GM04503 (cell line): ENCODE data around the gene OBP2A.
"Not testable (repeated sequence)": the region's sequence is repeated elsewhere in the genome, so short reads cannot be mapped to it uniquely, and the experiment has no call there.

Experiments used
- DNase-seq: peaks from one replicate; pipeline ENCODE4 v3.0.0-alpha.2; 2012; ENCODE audit warnings: low read depth

Gene OBP2A

DNA sequence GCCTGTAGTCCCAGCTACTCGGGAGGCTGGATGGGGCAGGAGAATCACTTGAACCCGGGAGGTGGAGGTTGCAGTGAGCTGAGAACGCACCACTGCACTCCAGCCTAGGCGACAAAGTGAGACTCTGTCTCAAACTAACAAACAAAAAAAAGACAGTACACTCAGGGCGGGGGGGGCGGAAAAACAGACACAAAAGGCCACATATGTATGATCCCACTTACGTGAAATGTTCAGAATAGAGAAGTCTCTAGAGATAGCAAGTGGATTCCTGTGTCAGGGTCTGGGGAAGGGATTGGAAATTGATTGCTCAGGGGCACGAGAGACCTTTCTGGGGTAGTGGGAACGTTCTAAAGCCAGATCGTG is 33.7 kb upstream of the OBP2A start:
- no peak for DNase-seq

DNA sequence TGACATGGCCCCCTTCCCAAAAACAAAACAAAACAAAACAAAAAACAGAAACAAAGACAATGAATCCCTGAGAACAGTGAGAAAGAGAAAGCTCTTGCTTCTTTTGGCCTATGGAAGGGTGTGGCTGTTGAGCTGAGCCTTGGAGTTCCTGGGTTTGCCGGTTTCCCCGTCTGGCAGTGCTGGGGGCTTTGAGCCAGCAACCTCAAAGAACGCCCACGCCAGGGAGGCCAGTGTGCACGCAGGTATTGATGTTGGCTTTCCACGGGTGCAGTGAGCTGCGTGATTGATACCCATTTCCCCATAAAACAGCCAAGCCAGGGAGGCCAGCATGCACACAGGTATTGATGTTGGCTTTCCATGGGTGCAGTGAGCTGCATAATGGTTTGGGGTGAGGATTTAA is 33.0 kb upstream of the OBP2A start:
- no peak for DNase-seq

DNA sequence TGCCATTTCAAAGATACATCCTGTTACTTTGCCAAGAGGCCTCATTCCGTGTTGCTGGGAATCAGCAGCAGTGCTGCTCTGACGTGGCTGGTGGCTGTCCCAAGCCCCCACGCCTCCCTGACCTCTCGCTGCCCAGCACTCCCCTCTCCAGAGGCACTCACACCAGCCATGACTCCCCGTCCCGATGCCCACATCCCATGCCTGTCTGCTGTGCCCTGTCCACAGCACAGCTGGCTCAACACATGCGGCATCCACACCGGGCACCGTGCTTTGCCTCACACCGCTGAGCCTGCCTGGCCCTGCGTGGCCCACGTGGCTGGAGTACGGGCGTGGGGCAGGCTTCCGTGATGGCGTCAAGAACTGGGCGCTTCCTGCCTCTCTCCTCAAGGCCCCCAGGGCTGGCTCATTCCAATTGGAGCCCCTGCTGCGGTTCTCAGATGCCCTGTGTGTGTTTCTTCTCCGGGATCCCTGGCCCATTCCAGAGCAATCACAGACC is 32.5 kb upstream of the OBP2A start:
- no peak for DNase-seq

DNA sequence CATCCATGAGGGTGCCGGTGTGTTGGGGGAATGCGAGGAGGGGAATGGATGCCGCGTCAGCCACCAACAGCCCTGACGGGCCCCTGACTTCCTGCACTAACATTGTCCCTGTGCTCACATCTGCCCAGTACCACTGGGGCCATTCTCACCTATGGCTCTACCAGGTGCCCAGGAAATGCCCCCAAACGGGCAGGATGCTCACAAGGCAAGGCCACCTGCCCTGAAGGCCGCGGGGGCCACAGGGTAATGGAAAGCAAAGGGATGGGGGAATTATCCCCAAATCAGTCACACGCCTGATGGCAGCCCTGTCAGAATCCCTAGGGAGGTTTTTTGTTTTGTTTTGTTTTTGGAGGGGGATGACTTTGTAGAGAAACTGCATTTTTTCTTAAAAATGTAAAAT is 32.0 kb upstream of the OBP2A start:
- DNase-seq, result not testable (repeated sequence)

DNA sequence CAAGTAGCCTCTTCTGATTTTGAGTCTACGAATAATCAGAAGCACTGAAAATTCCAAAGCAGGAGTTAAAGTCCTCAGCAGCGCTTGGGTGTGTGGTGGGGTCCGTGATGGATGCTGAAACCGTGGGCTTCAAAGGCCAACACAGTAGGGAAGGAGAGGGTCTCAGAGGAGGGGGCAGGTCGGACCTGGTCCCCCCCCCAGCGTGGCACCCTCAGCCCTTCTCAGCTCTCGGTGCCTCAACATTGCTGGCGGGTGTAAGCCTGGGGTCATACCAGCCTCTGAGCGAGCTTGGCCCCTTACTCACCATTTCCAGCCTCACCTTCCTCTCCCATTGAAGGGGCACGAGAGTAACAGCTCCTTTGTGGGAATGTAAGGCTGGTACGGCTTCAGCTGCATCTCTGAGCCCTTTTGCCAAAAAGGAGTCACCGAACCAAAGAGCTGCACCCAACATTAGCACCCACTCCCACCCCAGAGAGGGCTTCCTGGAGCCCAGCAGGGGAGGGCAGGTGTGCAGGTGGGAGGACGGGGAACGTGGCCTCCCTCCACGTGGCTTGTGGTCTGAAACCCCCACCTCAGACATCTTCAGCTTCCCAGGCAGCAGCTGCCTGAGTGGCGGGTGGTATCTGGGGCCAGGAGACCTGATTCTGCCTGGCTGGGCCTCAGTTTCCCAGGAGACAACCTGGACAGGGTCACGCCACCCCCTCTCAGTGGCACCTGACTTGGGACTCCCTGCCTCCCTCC is 31.4 kb upstream of the OBP2A start:
- no peak for DNase-seq

DNA sequence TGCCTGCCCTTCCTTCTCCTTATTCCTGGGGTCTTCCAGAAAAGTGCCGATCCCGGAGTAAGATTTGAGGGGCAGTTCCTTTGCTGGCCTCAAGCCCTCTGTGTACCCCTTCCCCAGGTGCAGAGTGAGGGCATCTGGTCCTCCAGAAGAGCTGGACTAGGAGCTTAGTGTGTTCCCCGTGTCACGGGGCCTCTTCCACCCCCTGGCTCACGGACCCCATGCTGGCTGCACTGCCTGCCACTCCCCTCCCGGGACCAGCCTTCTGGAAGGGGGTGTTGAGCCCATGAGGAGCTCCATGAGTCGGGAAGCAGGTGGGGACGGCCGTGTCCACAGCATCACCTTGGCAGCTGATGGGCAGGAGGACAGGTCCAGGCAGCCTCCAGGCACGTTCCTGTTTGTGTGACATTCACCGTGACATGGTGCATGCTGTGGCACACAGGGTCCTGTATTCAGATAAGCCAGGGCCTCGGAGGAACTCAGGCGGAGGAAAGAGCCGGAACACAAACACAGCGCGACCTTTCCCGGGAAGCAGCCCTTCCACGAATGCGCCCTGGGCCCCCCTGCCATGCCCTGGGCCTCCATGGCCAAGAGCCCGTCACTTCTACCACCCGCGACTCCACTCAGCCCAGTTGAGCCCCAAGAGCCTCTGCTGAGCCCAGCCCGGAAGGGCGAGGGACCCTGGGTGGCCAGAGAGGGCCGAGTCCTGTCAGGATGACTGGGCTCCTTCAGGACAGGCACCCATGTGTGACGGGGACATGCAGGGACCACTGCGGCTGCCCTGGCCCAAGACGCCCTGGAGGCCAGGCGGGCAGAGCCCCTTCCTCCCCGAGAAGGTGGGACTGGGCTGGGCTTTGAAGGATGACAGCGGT is 30.6 kb upstream of the OBP2A start:
- DNase-seq, result no peak

GRCh38 chr9:135516132-135516860 is 29.6 kb upstream of the OBP2A start:
- DNase-seq, result no peak

GRCh38 chr9:135517407-135517822 is 28.5 kb upstream of the OBP2A start:
- DNase-seq, result no peak

DNA sequence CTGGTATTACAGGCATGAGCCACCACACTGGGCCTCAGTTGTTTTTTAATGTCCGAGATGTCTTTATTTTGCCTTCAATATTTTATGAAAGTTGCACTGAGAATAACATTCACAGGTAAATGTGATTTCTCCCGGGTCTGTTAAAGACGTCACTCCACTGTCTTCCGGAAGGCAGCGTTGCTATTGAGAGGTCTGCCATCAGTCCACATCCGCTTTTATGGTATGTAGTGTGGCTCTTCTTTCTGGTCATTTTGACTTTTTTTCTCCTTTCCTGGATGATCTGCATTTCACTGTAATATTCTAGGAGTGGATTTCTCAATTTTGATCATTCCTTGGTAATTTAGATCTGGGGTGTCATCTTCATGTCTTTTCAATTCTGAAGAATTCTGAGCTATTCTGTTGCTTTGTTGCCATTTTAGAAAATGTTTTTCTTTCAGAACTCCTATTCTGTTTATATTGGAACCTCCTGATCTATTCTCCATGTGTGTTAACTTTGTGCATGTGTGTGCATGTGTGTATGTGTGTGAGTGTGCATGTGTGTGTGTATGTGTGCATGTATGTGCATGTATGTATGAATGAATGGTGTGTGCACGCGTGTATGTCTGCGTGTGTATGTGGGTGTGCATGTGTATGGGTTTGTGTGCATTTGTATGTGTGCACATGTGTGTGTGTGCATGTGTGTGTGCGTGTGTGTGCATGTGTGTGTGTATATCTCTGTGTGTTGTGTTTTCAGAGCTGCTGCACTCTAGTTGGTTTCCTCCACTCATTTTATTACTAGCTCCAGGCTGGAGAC is 26.6 kb upstream of the OBP2A start:
- DNase-seq, result no peak

GRCh38 chr9:135520916-135521607 is 24.9 kb upstream of the OBP2A start, which contains the start of gene LCN1:
Gene LCN1 (plus strand): TSS chr9:135521440. CDS start chr9:135521498, 58 bp downstream.
- DNase-seq, result no peak

- no peak for DNase-seq
Observed at GRCh38 chr9:135521608-135522095, 24.3 kb upstream of the OBP2A start.

- no peak for DNase-seq
Observed at GRCh38 chr9:135522137-135522877, 23.6 kb upstream of the OBP2A start.

DNA sequence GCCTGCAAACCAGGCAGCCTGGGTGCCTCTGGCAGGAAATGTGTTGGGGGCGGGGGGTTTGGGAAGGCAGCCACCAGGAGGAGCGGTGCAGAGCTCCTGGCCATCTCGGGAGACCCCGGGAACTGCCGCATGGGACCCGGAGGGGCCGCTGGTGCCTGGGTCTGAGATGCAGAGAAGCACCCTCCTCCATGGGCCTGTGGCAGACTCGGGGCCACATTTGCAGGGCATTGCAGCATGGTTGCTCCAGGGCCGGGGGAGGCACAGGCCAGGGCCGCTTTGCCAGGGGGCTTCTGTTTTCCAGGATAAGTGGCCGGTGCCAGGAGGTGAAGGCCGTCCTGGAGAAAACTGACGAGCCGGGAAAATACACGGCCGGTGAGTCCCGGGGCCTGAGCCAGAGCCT is 23.0 kb upstream of the OBP2A start:
- DNase-seq, result no peak

GRCh38 chr9:135523521-135524129 is 22.3 kb upstream of the OBP2A start:
- no peak for DNase-seq

GRCh38 chr9:135524130-135524861 is 21.6 kb upstream of the OBP2A start:
- no peak for DNase-seq

- no peak for DNase-seq
Observed at GRCh38 chr9:135525241-135526088, 20.5 kb upstream of the OBP2A start.

DNA sequence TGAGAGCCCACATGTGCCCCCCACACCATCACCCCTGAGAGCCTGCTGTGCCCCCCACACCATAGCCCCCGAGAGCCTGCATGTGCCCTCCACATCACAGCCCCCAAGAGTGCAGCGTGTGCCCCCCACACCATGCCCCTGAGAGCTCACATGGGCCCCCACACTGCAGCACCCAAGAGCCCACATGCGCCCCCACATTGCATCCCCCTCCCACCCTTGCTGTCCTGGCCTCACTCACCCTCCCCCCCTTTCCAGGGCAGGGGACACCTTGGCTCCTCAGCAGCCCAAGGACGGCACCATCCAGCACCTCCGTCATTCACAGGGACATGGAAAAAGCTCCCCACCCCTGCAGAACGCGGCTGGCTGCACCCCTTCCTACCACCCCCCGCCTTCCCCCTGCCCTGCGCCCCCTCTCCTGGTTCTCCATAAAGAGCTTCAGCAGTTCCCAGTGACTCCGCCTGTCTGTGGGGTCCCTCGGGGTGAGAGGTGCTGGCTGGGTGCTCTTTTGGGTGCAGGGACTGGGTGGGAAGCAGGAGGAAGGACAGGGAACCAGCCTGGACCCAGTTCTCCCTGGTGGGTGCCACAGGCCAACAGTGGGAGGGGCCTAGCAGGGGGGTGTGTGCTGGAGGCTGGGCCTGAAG is 19.7 kb upstream of the OBP2A start:
- DNase-seq, result no peak
